Ovary (tissue), 9 donors: ENCODE results near the gene SLA2. TPM values are rescaled to one million over a fixed set of nuclear protein-coding genes. Genes with fewer than 3 reads are reported as not detected.

ENCODE experiments used
- DNase-seq, 5 donors: peaks; one replicate each; pipeline ENCODE4 v3.0.0-alpha.2; 2019 to 2020
- H3K27ac ChIP-seq, 2 donors: fragments of 200-600 bp; one replicate each; pipeline versions ENCODE4 v1.5.1 to v1.8.0; 2019 to 2022
- H3K27me3 ChIP-seq: fragments of 200-600 bp; one replicate; pipeline ENCODE4 v1.8.0; 2022
- H3K36me3 ChIP-seq: fragments of 200-600 bp; sonication (generic); one replicate; pipeline ENCODE4 v1.5.1; 2019
- H3K4me1 ChIP-seq: one replicate; pipeline ENCODE4 v1.8.1; 2013; ENCODE audit warnings: mild to moderate bottlenecking, moderate library complexity; ENCODE audit not compliant: insufficient read depth
- H3K4me3 ChIP-seq: fragments of 200-600 bp; sonication (generic); one replicate; pipeline ENCODE4 v1.5.1; 2017
- H3K9me3 ChIP-seq, 2 donors: fragments of 200-600 bp in 1 of 2; sonication (generic) in 1 of 2; one replicate each; pipeline versions ENCODE4 v1.5.1 to v1.8.1; 2013 to 2019; ENCODE audit warnings: mild to moderate bottlenecking in 1 of 2, moderate library complexity in 1 of 2
- CTCF ChIP-seq, 3 donors: fragments of 450-650 bp in 2 of 3; fragments of 200-600 bp in 1 of 3; IDR thresholded peaks; one replicate each; pipeline versions ENCODE4 v1.5.1 to v1.8.0; 2016 to 2022; ENCODE audit warnings: antibody characterized with exemption in 3 of 3, mild to moderate bottlenecking in 1 of 3
- EP300 ChIP-seq: sonication (generic); formaldehyde crosslinking; IDR thresholded peaks from one replicate; pipeline ENCODE4 v1.6.1; 2017; ENCODE audit warnings: antibody characterized with exemption
- POLR2A ChIP-seq: fragments of 450-650 bp; IDR thresholded peaks from one replicate; pipeline ENCODE4 v1.6.1; 2017; ENCODE audit warnings: antibody characterized with exemption, mild to moderate bottlenecking, moderate library complexity
- WGBS, 3 donors: extraction: QIAGEN DNeasy Blood & Tissue Kit in 1 of 3; methylation state at CpG; one replicate each; pipeline versions ENCODE4 v1.1.5 to v1.1.7; 2013 to 2017; 5-methylcytosine and 5-hydroxymethylcytosine counted together
- intact Hi-C, 4 donors: fragments of 100-400 bp; cut with DNase I; formaldehyde crosslinking; loops; one replicate each; pipeline versions ENCODE4 v1.11.0 to v1.15.1; 2022 to 2023
- polyA plus RNA-seq, 2 donors: library from polyadenylated mRNA; stranded (reverse); fragments of 200-250 nt in 1 of 2; fragments of 350-450 nt in 1 of 2; fragmentation: Illumina TruSeq in 1 of 2; extraction: RNeasy Lipid Tissue Mini Kit (QIAGEN cat#74804) in 1 of 2; gene quantifications; one replicate each; pipeline ENCODE4 v1.2.3, GENCODE V29; 2013 to 2014
- total RNA-seq, 7 donors: library from RNA; depleted of rRNA in 2 of 7; stranded (reverse); fragments of >200 nt in 2 of 7; fragmentation: NEBNext Ultra II Directional in 3 of 7; extraction: Animal tissue kit (Norgen Biotek cat#: 25700) in 3 of 7; gene quantifications; one replicate each; pipeline versions ENCODE4 v1.1.0 to v1.2.4, GENCODE V29; 2016 to 2023
- donor health status: DM: no; HTN: no; CAD: no; lungs with moderate emphysema.
- donor health status: DM: no; HTN: no; CAD: no.
- donor health status: Bipolar disorder and iron deficiency.
- donor health status: DM: yes; HTN: yes; CAD: no.
- donor health status: DM: no; HTN: no; CAD: no.
- donor health status: DM: yes; HTN: yes; CAD: no.

SLA2 gene
- total and polyA plus RNA-seq, 9 donors: 0.10 to 1.1 (median 0.29) TPM; not detected in 1

GRCh38 chr20:36605399-36606157 lies 40.4 kb downstream of the SLA2 start, which contains the start of gene RAB5IF:
Gene RAB5IF (plus strand): TSS chr20:36605779. CDS start chr20:36605952, 173 bp downstream.
- intact Hi-C loops: loop anchor here in 2 of 4 donors (5.0 to 10.0 kb wide), 2 partner anchors 48 to 401 kb away; no protein-coding TSS in a partner anchor

DNA sequence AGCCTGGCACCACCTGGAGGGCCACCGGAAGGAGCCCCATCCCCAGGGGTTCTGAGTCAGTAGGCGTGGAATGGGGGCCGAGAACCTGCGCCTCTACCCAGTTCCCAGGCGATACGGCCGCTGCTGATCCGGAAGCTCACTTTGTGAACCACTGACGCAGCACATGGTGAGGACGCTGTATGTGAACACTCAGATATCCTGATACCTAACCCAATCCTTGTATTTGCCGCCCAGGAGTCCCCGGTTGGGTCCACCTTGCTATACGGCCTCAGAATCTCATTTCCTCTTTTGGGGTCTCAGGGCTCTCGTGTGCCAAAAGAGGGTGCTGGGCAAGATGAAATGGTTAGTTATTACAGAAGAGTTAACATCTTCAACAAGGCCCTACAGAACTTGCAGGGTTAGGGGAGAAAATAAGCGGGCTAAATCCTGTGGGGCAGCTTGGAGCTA lies 41.0 kb downstream of the SLA2 start:
- Histone ChIP-seq H3K36me3 (no peaks in the 10 kb centered on the region), H3K4me3 (peak overlapping the region; percentile 12), H3K27ac (peak overlapping the region; percentile 37 to 64), H3K27me3 (no peaks in the 10 kb centered on the region), H3K4me1 (peaks cover 8% of the 10 kb centered on the region), H3K9me3 (no peaks in the 10 kb centered on the region)
- WGBS, 3 donors: 39 to 53% (median 49%) methylated on average over 15 of the region's 15 CpGs
- TF ChIP-seq POLR2A (no peak), EP300 (no peak), CTCF (IDR thresholded peaks at IDR 0.05) (no peak)
- peak; percentile 27 to 59 (median 48) for DNase-seq
- intact Hi-C loops: loop anchor here in 3 of 4 donors (5.0 to 10.0 kb wide), 2 partner anchors 48 to 400 kb away; no protein-coding TSS in a partner anchor

More at GRCh38 chr20:36605399-36606157, 40.4 kb downstream of the SLA2 start, which contains the start of gene RAB5IF:
- DNase-seq: peak; percentile 99 to 100 (median 100)
- peak within 1 kb of the TSS; percentile 88 for H3K4me3 ChIP-seq
- H3K36me3 ChIP-seq: no peaks in the 10 kb centered on the region
- H3K27ac ChIP-seq: peak within 1 kb of the TSS; percentile 52 to 64
- WGBS, 3 donors: 0 to 1% (median 0%) methylated on average over 63 to 90 of the region's 90 CpGs
- no peaks in the 10 kb centered on the region for H3K27me3 ChIP-seq
- peak; percentile 23 for TF ChIP-seq POLR2A
- peak; percentile 94 to 99 (median 94) for TF ChIP-seq CTCF (IDR thresholded peaks at IDR 0.05)
- no peak for TF ChIP-seq EP300
- H3K4me1 ChIP-seq: peaks cover 8% of the 10 kb centered on the region
- no peaks in the 10 kb centered on the region for H3K9me3 ChIP-seq

GRCh38 chr20:36601540-36601939 lies 44.5 kb downstream of the SLA2 start:
- 39 to 64% (median 43%) methylated on average over 1 of the region's 1 CpG for WGBS, 3 donors
- no peak for DNase-seq
- Histone ChIP-seq H3K27me3 (no peaks in the 10 kb centered on the region), H3K4me1 (peaks cover 14% of the 10 kb centered on the region), H3K4me3 (no peak overlapping the region), H3K36me3 (no peaks in the 10 kb centered on the region), H3K9me3 (no peaks in the 10 kb centered on the region), H3K27ac (no peak overlapping the region)
- no peak for TF ChIP-seq EP300
- TF ChIP-seq POLR2A: no peak
- no peak for TF ChIP-seq CTCF (IDR thresholded peaks at IDR 0.05)
- intact Hi-C loops: loop anchor here in 2 of 4 donors (5.0 to 10.0 kb wide), 2 partner anchors 44 to 397 kb away; no protein-coding TSS in a partner anchor

- no peak overlapping the region for H3K4me3 ChIP-seq
- no peak for TF ChIP-seq EP300
- no peak for TF ChIP-seq CTCF (IDR thresholded peaks at IDR 0.05)
- TF ChIP-seq POLR2A: no peak
- no peaks in the 10 kb centered on the region for H3K9me3 ChIP-seq
- peaks cover 11% of the 10 kb centered on the region for H3K4me1 ChIP-seq
- DNase-seq: no peak
- H3K27me3 ChIP-seq: no peaks in the 10 kb centered on the region
- H3K36me3 ChIP-seq: no peaks in the 10 kb centered on the region
- H3K27ac ChIP-seq: no peak overlapping the region
- WGBS, 3 donors: 6 to 22% (median 7%) methylated on average over 5 of the region's 5 CpGs
- intact Hi-C loops: loop anchor here in 2 of 4 donors (5.0 to 10.0 kb wide), 3 partner anchors 43 to 395 kb away; no protein-coding TSS in a partner anchor
Observed at GRCh38 chr20:36599912-36600345, 46.1 kb downstream of the SLA2 start.
